CD4-positive, alpha-beta memory T cell (primary cell): ENCODE results near the gene SCD5. TPM values are rescaled to one million over a fixed set of nuclear protein-coding genes. Genes with fewer than 3 reads are reported as not detected.

Experiments used
- CTCF ChIA-PET: fragments of 350-600 bp; sonication (Branson Sonifier 250); formaldehyde crosslinking; loops from one replicate; lab custom pipeline; 2021; ENCODE audit warnings: inconsistent platforms; ENCODE audit not compliant: partially characterized antibody; lab: Charles Lee
- POLR2A ChIA-PET: fragments of 350-600 bp; sonication (Branson Sonifier 250); formaldehyde crosslinking; loops from one replicate; lab custom pipeline; 2021; ENCODE audit not compliant: partially characterized antibody; lab: Charles Lee
- DNase-seq, 5 donors: peaks; one replicate each; pipeline versions ENCODE4 v3.0.0 to v3.0.0-alpha.2; 2020 to 2022; ENCODE audit warnings: mixed read lengths in 1 of 5
- H3K27ac ChIP-seq: one replicate; pipeline ENCODE4 v1.7.0; 2013; ENCODE audit warnings: low read depth, low read length
- H3K27me3 ChIP-seq: 2 replicates; pipeline ENCODE4 v1.7.0; 2013; ENCODE audit warnings: mild to moderate bottlenecking, low read length, moderate library complexity; ENCODE audit not compliant: insufficient read depth
- H3K36me3 ChIP-seq: 2 replicates; pipeline ENCODE4 v1.7.0; 2013; ENCODE audit warnings: mild to moderate bottlenecking, low read length, moderate library complexity; ENCODE audit not compliant: insufficient read depth
- H3K4me1 ChIP-seq: 2 replicates; pipeline ENCODE4 v1.7.0; 2013; ENCODE audit warnings: mild to moderate bottlenecking, low read length, moderate library complexity; ENCODE audit not compliant: insufficient read depth
- H3K4me3 ChIP-seq, 2 donors: one replicate each; pipeline ENCODE4 v1.7.0; 2013; ENCODE audit warnings: low read length in 2 of 2, mild to moderate bottlenecking in 1 of 2
- H3K9me3 ChIP-seq, 2 donors: one replicate each; pipeline ENCODE4 v1.7.0; 2013; ENCODE audit warnings: low read length in 2 of 2, control low read depth in 1 of 2; ENCODE audit not compliant: control insufficient read depth in 1 of 2
- H3K27ac Mint-ChIP-seq, 7 donors: one replicate each; pipeline ENCODE4 v1.8.0; 2020 to 2021; ENCODE audit warnings: mixed read lengths in 7 of 7, mild to moderate bottlenecking in 6 of 7, inconsistent platforms in 3 of 7, moderate library complexity in 3 of 7
- H3K27me3 Mint-ChIP-seq, 2 donors: one replicate each; pipeline ENCODE4 v1.8.0; 2020 to 2021; ENCODE audit warnings: mixed read lengths in 2 of 2
- H3K36me3 Mint-ChIP-seq, 2 donors: one replicate each; pipeline ENCODE4 v1.8.0; 2020 to 2021; ENCODE audit warnings: mixed read lengths in 2 of 2, inconsistent platforms in 1 of 2, mild to moderate bottlenecking in 1 of 2
- H3K4me1 Mint-ChIP-seq, 4 donors: one replicate each; pipeline ENCODE4 v1.8.0; 2020 to 2021; ENCODE audit warnings: mixed read lengths in 4 of 4, mild to moderate bottlenecking in 1 of 4
- H3K4me3 Mint-ChIP-seq, 8 donors: one replicate each; pipeline ENCODE4 v1.8.0; 2020 to 2021; ENCODE audit warnings: mixed read lengths in 8 of 8, mild to moderate bottlenecking in 7 of 8, moderate library complexity in 6 of 8, inconsistent platforms in 3 of 8
- H3K9me3 Mint-ChIP-seq, 8 donors: one replicate each; pipeline ENCODE4 v1.8.0; 2020 to 2021; ENCODE audit warnings: mixed read lengths in 8 of 8, mild to moderate bottlenecking in 5 of 8, inconsistent platforms in 3 of 8, moderate library complexity in 1 of 8
- intact Hi-C: fragments of 100-400 bp; cut with micrococcal nuclease; formaldehyde crosslinking; loops from one replicate; pipeline ENCODE4 v1.15.1; 2023
- polyA plus RNA-seq, 2 donors: library from polyadenylated mRNA; unstranded; fragments of 300-500 nt; fragmentation: Illumina TruSeq; gene quantifications; one replicate each; pipeline ENCODE4 v1.2.3, GENCODE V29; 2021
- total RNA-seq, 2 experiments: library from RNA; stranded (reverse); gene quantifications; one replicate each; pipeline ENCODE4 v1.2.3, GENCODE V29; 2021

SCD5 gene
- total and polyA plus RNA-seq, 4 experiments from 2014 or later = 1.8 TPM; not detected in 3

DNA sequence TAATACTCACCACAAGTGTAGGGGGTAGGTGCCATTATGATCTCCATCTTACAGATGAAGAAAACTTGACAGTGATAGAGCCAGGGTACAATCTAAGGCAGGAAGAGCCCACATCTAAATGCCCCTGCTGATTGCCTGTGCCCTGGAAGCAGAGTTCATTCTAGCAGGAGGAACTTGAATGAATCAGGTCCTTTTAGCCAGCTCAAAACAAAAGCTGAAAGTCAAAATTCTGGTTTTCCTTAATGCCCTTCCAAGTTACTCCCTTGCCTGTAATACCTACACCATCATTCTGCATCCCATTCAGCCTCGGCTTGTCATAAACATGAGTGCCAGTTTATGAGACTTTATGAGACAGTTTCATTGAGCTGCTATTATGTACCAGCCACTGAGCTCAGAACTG is 89.6 kb downstream of the SCD5 start:
- no peak overlapping the region for H3K27ac Mint-ChIP-seq

DNA sequence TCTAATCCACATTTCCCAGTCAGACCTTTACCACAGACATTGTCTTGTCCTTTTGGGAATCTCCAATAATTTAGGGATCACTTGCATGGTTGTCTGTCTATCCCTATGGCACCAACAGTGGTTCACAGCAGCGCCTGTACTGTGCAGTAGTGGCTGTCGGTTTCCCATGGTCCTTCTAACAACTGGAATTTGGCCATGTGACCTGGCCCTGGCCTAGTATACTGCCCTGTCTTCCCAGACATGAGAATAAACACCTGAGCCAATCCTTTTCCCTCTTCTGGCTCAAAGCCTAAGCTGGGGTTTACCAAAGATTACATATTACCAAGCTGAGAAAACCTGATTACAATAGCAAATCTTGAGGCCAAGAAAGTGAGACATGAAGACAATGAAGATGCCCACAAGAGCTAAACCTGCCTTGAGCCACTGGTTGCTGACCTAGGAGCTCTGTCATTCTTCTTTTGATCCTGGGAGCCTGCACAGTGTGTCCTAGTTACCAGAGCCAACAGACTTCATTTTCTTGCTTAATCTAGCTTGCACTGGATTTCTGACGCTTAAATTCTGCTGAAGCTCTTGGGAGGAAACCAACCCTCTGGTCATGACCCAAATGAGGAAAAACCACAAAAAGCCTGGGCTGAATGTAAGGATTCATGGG is 92.1 kb downstream of the SCD5 start:
- Mint-ChIP-seq H3K9me3 (no peaks in the 10 kb centered on the region), H3K36me3 (no peaks in the 10 kb centered on the region), H3K27me3 (peaks cover 3 to 4% of the 10 kb centered on the region in 2 donors), H3K4me1 (no peaks in the 10 kb centered on the region), H3K4me3 (no peak overlapping the region), H3K27ac (no peak overlapping the region)
- no peaks in the 10 kb centered on the region for H3K9me3 ChIP-seq
- CTCF ChIA-PET = interaction anchor here (1.1 to 1.4 kb wide), 2 partner anchors 9 to 14 kb away, joined by 3 to 4 read pairs; no protein-coding TSS in a partner anchor
- H3K27me3 ChIP-seq = no peaks in the 10 kb centered on the region
- H3K4me3 ChIP-seq = no peak overlapping the region
- no peak overlapping the region for H3K27ac ChIP-seq
- DNase-seq = no peak
- H3K4me1 ChIP-seq = no peaks in the 10 kb centered on the region
- POLR2A ChIA-PET = no interaction called here
- H3K36me3 ChIP-seq = no peaks in the 10 kb centered on the region
- intact Hi-C loops = no loop called here

More for the DNA sequence above, 89.6 kb downstream of the SCD5 start:
- H3K36me3 Mint-ChIP-seq = no peaks in the 10 kb centered on the region
- ChIA-PET POLR2A (no interaction called here), CTCF (interaction anchor here (1.3 kb wide), 1 partner anchor 13 kb away, joined by 3 read pairs; no protein-coding TSS in a partner anchor)
- no peaks in the 10 kb centered on the region for H3K36me3 ChIP-seq
- H3K9me3 Mint-ChIP-seq = no peaks in the 10 kb centered on the region
- H3K27me3 Mint-ChIP-seq = peaks cover 3 to 10% of the 10 kb centered on the region in 2 donors
- no peak overlapping the region for H3K27ac ChIP-seq
- H3K4me1 Mint-ChIP-seq = no peaks in the 10 kb centered on the region
- intact Hi-C loops = no loop called here
- H3K4me1 ChIP-seq = no peaks in the 10 kb centered on the region
- no peaks in the 10 kb centered on the region for H3K27me3 ChIP-seq
- H3K9me3 ChIP-seq = no peaks in the 10 kb centered on the region
- no peak overlapping the region for H3K4me3 ChIP-seq
- DNase-seq = no peak
- no peak overlapping the region for H3K4me3 Mint-ChIP-seq

DNA sequence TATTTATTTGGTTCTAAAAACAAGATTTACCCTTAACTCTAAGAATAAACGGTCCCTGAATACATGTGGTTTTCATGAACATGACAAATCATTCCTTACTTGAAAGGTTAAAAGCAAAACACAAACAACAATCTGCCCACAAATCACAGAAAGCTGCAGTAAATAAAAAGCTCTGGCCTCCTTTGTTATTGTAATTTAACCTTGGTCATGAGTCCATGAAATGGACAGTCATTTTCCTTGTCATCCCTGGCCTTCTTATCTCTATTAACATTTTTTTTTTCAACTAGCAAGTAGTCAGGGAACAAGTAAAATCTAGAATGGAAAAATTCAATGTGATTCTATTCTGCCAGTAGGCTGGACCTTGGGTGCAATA is 92.7 kb downstream of the SCD5 start:
- no peak overlapping the region for H3K4me3 Mint-ChIP-seq
- no peak for DNase-seq
- CTCF ChIA-PET = no interaction called here
- no peak overlapping the region for H3K27ac ChIP-seq
- H3K36me3 ChIP-seq = no peaks in the 10 kb centered on the region
- H3K9me3 Mint-ChIP-seq = no peaks in the 10 kb centered on the region
- H3K9me3 ChIP-seq = no peaks in the 10 kb centered on the region
- POLR2A ChIA-PET = no interaction called here
- H3K36me3 Mint-ChIP-seq = no peaks in the 10 kb centered on the region
- no peak overlapping the region for H3K27ac Mint-ChIP-seq
- H3K4me1 ChIP-seq = no peaks in the 10 kb centered on the region
- H3K27me3 ChIP-seq = no peaks in the 10 kb centered on the region
- peaks cover 3 to 4% of the 10 kb centered on the region in 2 donors for H3K27me3 Mint-ChIP-seq
- intact Hi-C loops = no loop called here
- H3K4me1 Mint-ChIP-seq = no peaks in the 10 kb centered on the region
- no peak overlapping the region for H3K4me3 ChIP-seq

DNA sequence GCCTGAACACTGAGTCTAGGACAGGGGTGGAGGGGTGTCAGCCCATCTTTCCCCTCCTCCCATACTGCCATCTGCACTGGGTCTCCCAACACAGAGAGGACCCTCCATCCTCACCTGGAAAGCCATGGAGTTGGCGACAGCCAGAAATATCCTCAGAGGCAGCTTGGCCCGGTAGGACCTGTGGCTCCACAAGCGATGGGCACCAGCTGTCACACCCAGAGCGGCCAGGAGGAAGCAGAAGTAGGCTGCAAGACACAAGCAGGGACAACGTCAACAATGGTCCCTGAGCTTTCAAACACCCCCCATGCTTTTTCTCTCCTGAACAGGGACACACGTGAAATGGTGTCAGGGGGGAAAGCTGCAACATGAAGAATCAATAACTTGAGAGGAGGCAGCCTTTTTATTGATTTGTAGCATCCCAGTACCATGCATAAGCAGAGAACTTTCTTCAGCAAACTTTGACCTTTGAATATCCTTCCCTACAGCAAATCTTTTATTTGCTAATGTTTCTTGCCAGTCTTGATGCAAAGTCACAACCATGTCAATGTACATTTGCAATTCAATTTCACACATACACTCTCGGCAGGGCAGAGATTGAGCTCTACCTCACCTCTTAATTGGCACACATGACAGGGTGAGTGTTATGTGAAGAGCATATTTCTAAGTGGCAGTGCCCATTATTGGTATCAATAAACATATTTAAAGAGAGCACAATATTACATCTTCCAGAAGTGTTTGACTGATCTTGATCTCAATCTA is 93.2 kb downstream of the SCD5 start:
- Mint-ChIP-seq H3K36me3 (no peaks in the 10 kb centered on the region), H3K9me3 (no peaks in the 10 kb centered on the region), H3K27me3 (peaks cover 3 to 4% of the 10 kb centered on the region in 2 donors), H3K27ac (no peak overlapping the region), H3K4me3 (no peak overlapping the region), H3K4me1 (no peaks in the 10 kb centered on the region)
- Histone ChIP-seq H3K27me3 (no peaks in the 10 kb centered on the region), H3K9me3 (no peaks in the 10 kb centered on the region), H3K4me3 (no peak overlapping the region), H3K4me1 (no peaks in the 10 kb centered on the region), H3K36me3 (no peaks in the 10 kb centered on the region), H3K27ac (no peak overlapping the region)
- no peak for DNase-seq
- intact Hi-C loops = no loop called here
- ChIA-PET CTCF (no interaction called here), POLR2A (no interaction called here)

DNA sequence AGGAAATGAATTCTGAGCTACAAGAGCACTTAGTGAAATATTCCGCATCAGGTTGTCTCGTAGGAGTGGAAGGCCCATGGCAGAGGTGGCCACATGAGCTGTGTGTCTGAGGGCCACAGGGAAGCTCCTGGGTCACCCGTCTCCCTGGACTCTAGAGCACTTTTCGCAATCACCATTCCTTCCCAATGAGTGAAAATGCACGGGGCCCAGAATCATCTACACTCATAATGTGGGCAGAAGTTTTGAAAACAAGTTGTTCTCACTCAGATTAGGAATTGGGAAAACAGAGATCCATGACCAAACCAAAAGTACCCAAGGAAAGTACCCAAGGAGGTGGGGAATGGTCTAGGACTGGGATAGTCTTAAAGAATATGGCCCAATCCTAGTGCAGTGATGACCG is 94.4 kb downstream of the SCD5 start:
- Mint-ChIP-seq H3K9me3 (no peaks in the 10 kb centered on the region), H3K36me3 (no peaks in the 10 kb centered on the region), H3K4me3 (no peak overlapping the region), H3K4me1 (no peaks in the 10 kb centered on the region), H3K27me3 (peaks cover 4% of the 10 kb centered on the region in 2 donors), H3K27ac (no peak overlapping the region)
- no peaks in the 10 kb centered on the region for H3K27me3 ChIP-seq
- ChIA-PET CTCF (interaction anchor here (1.0 kb wide), 1 partner anchor 11 kb away, joined by 3 read pairs; no protein-coding TSS in a partner anchor), POLR2A (no interaction called here)
- DNase-seq = no peak
- no peak overlapping the region for H3K27ac ChIP-seq
- H3K4me1 ChIP-seq = no peaks in the 10 kb centered on the region
- intact Hi-C loops = no loop called here
- H3K4me3 ChIP-seq = no peak overlapping the region
- H3K36me3 ChIP-seq = no peaks in the 10 kb centered on the region
- H3K9me3 ChIP-seq = no peaks in the 10 kb centered on the region

DNA sequence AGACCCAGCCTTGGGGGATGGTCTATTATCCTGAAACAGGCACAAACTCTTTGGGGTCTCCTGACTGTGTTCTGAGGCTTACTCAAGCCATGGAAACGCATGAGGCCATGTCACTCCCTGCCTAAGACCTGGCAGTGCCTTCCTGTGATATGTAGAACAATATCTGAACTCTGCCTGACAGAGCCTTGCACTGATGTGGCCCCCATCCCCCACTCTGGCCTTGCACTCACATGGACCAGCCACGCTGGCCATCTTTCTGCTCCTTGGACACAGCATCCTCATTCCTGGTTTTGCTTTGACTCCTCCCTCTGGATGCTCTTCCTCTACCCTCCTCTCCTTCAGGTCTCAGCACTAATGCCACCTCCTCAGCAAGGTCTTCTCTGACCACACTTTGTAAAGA is 100.2 kb downstream of the SCD5 start:
- DNase-seq = no peak
- intact Hi-C loops = no loop called here
- H3K4me1 ChIP-seq = no peaks in the 10 kb centered on the region
- Mint-ChIP-seq H3K4me1 (no peaks in the 10 kb centered on the region), H3K27ac (no peak overlapping the region), H3K9me3 (no peaks in the 10 kb centered on the region), H3K36me3 (no peaks in the 10 kb centered on the region), H3K27me3 (peaks cover 6 to 8% of the 10 kb centered on the region in 2 donors), H3K4me3 (no peak overlapping the region)
- no peaks in the 10 kb centered on the region for H3K36me3 ChIP-seq
- ChIA-PET CTCF (interaction anchor here (0.7 kb wide), 1 partner anchor 19 kb away, joined by 3 read pairs; no protein-coding TSS in a partner anchor), POLR2A (no interaction called here)
- no peak overlapping the region for H3K27ac ChIP-seq
- no peaks in the 10 kb centered on the region for H3K9me3 ChIP-seq
- H3K27me3 ChIP-seq = no peaks in the 10 kb centered on the region
- H3K4me3 ChIP-seq = no peak overlapping the region

DNA sequence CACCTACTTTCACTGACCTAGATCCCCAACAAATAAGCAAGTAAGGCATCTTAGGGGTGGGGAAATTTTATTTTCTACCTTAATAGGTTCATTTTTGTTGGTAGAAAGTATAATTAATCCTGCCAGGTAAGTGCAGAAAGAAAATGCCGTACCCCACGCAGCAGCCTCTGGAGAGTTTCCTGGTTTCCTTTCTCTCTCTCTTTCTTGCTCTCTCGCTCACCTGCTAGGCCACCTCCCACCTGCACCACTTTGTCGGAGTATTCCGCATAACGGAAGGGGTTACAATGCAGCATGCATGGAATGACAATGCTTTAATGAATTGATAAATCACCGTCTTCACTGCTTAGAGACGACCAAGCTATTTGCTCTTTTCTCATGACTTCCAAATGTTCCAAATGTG is 101.0 kb downstream of the SCD5 start:
- Mint-ChIP-seq H3K27me3 (peaks cover 6 to 10% of the 10 kb centered on the region in 2 donors), H3K9me3 (no peaks in the 10 kb centered on the region), H3K4me3 (no peak overlapping the region), H3K4me1 (no peaks in the 10 kb centered on the region), H3K27ac (no peak overlapping the region), H3K36me3 (no peaks in the 10 kb centered on the region)
- Histone ChIP-seq H3K4me1 (no peaks in the 10 kb centered on the region), H3K4me3 (no peak overlapping the region), H3K27ac (no peak overlapping the region), H3K36me3 (no peaks in the 10 kb centered on the region), H3K27me3 (no peaks in the 10 kb centered on the region), H3K9me3 (no peaks in the 10 kb centered on the region)
- no peak for DNase-seq
- intact Hi-C loops = no loop called here
- ChIA-PET POLR2A (no interaction called here), CTCF (no interaction called here)
